ENCODE data around the gene FAM149B1.

DNA sequence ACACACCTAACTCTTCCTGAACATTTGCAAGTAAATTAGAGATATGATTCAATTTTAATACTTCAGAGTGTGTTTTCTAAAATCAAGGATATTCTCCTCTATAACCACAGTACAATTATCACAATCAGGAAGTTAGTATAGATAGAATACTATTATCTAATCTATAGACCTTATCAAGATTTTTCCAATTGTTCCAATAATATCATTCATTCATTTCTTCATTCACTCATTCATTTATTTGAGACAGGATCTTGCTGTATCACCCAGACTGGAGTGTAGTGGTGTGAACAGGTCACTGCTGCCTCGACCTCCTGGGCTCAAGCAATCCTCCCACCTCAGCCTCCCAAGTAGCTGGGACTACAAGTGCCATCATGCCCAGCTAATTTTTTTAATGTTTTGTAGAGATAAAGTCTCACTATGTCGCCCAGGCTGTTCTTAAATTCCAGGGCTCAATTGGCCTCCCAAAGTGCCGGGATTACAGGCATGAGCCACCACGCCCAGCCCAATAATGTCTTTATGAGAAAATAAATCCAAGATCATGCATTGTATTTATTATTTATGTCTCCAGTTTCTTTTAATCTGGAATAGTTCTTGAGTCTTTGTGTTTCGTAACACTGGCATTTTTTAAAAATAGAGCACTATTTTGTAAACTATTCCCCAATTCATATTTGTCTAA lies 95.1 kb downstream of the FAM149B1 start:
- TF ChIP-seq CTCF (IDR thresholded peaks at IDR 0.05; ENCODE audit: low read length) (no peak), EZH2 (IDR thresholded peaks at IDR 0.05; ENCODE audit: borderline replicate concordance, low read length) (no peak)
